Gastroesophageal sphincter (tissue), 3 donors: ENCODE data around the gene ZNF439.

Experiments
- CTCF ChIP-seq, 4 experiments: fragments of 200-600 bp in 2 of 4; fragments of 450-650 bp in 2 of 4; sonication (generic) in 1 of 4; IDR thresholded peaks; one replicate each; pipeline ENCODE4 v1.5.1; 2017 to 2019; ENCODE audit warnings: antibody characterized with exemption in 4 of 4, mild to moderate bottlenecking in 2 of 4, moderate library complexity in 2 of 4
- EP300 ChIP-seq: sonication (generic); formaldehyde crosslinking; IDR thresholded peaks from one replicate; pipeline ENCODE4 v1.6.1; 2017; ENCODE audit warnings: antibody characterized with exemption, mild to moderate bottlenecking
- POLR2A ChIP-seq, 2 donors: fragments of 450-650 bp; IDR thresholded peaks; one replicate each; pipeline ENCODE4 v1.6.1; 2017; ENCODE audit warnings: antibody characterized with exemption in 2 of 2, mild to moderate bottlenecking in 2 of 2, moderate library complexity in 1 of 2
- POLR2AphosphoS5 ChIP-seq: sonication (generic); formaldehyde crosslinking; IDR thresholded peaks from one replicate; pipeline ENCODE4 v1.6.1; 2017; ENCODE audit warnings: antibody characterized with exemption

GRCh38 chr19:11890634-11891033 is 42.1 kb downstream of the ZNF439 start:
- TF ChIP-seq CTCF (IDR thresholded peaks at IDR 0.05) (no peak), POLR2A (IDR thresholded peaks at IDR 0.05) (no peak), POLR2AphosphoS5 (no peak), EP300 (no peak)
